OCI-LY1 (cell line): ENCODE data around the gene ADAMTS9.

Experiments used
- EZH2 ChIP-seq: fragments of 200-600 bp; sonication (generic), shearing (Covaris generic); IDR thresholded peaks from 2 replicates; pipeline ENCODE4 v1.8.0; 2017; ENCODE audit warnings: borderline replicate concordance, mixed run types, mild to moderate bottlenecking, antibody characterized with exemption, low read length, moderate library complexity, mixed read lengths
- TF ChIP-seq, protein P1 (sequence below): fragments of 200-600 bp; sonication (generic), shearing (Covaris generic); IDR thresholded peaks from 2 replicates; pipeline ENCODE4 v1.5.1; 2017; ENCODE audit warnings: mild to moderate bottlenecking, antibody characterized with exemption, low read length, moderate library complexity, mixed read lengths

DNA sequence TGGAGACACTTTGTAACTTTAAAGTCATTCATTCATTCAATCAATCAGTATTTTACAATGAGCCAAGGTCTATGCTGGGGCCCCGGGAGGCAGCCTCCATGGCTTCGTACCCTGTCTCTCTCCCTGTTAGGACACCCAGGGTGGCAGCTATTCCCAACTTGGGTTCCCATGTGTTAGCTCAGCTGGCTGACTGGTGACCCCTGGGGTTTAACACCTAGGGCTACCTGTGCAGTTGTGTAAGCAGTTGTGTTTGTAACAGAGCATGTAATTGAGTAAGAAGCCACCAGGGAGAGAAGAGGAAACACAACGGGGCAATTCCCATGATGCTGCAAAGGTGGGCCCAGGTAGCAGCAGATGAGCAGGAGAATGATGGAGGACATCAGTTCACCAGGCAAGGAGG is 132.4 kb downstream of the ADAMTS9 start:
- TF ChIP-seq, protein P1, sequence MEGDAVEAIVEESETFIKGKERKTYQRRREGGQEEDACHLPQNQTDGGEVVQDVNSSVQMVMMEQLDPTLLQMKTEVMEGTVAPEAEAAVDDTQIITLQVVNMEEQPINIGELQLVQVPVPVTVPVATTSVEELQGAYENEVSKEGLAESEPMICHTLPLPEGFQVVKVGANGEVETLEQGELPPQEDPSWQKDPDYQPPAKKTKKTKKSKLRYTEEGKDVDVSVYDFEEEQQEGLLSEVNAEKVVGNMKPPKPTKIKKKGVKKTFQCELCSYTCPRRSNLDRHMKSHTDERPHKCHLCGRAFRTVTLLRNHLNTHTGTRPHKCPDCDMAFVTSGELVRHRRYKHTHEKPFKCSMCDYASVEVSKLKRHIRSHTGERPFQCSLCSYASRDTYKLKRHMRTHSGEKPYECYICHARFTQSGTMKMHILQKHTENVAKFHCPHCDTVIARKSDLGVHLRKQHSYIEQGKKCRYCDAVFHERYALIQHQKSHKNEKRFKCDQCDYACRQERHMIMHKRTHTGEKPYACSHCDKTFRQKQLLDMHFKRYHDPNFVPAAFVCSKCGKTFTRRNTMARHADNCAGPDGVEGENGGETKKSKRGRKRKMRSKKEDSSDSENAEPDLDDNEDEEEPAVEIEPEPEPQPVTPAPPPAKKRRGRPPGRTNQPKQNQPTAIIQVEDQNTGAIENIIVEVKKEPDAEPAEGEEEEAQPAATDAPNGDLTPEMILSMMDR = no peak
- no peak for TF ChIP-seq EZH2
